IPS-15b (cell line): Measurements from ENCODE around the gene LDLRAD4.

Source experiments
- H3K27me3 ChIP-seq: one replicate; pipeline ENCODE4 v1.6.1; 2013; ENCODE audit warnings: low read length; ENCODE audit not compliant: control insufficient read depth, insufficient read depth
- H3K36me3 ChIP-seq: one replicate; pipeline ENCODE4 v1.6.1; 2013; ENCODE audit warnings: low read length; ENCODE audit not compliant: control insufficient read depth, insufficient read depth
- H3K4me1 ChIP-seq: one replicate; pipeline ENCODE4 v1.6.1; 2013; ENCODE audit warnings: mild to moderate bottlenecking, low read length; ENCODE audit not compliant: control insufficient read depth, insufficient read depth
- H3K4me3 ChIP-seq: one replicate; pipeline ENCODE4 v1.5.1; 2013; ENCODE audit warnings: low read depth, low read length
- H3K9ac ChIP-seq: one replicate; pipeline ENCODE4 v1.6.1; 2013; ENCODE audit warnings: low read depth, mild to moderate bottlenecking, low read length
- H3K9me3 ChIP-seq: one replicate; pipeline ENCODE4 v1.6.1; 2013; ENCODE audit warnings: mild to moderate bottlenecking, low read length; ENCODE audit not compliant: control insufficient read depth, insufficient read depth

LDLRAD4 gene

GRCh38 chr18:13539843-13540476 is 321.4 kb downstream of the LDLRAD4 start:
- no peaks in the 10 kb centered on the region for H3K27me3 ChIP-seq
- peaks cover 6% of the 10 kb centered on the region for H3K4me1 ChIP-seq
- H3K4me3 ChIP-seq: no peak overlapping the region
- H3K36me3 ChIP-seq: no peaks in the 10 kb centered on the region
- H3K9me3 ChIP-seq: no peaks in the 10 kb centered on the region
- no peak overlapping the region for H3K9ac ChIP-seq

- H3K4me3 ChIP-seq: no peak overlapping the region
- no peaks in the 10 kb centered on the region for H3K36me3 ChIP-seq
- H3K9me3 ChIP-seq: no peaks in the 10 kb centered on the region
- peaks cover 6% of the 10 kb centered on the region for H3K4me1 ChIP-seq
- H3K9ac ChIP-seq: no peak overlapping the region
- H3K27me3 ChIP-seq: no peaks in the 10 kb centered on the region
These were observed 322.1 kb downstream of the LDLRAD4 start for GRCh38 chr18:13540477-13541182.

- H3K36me3 ChIP-seq: no peaks in the 10 kb centered on the region
- H3K4me1 ChIP-seq: peaks cover 6% of the 10 kb centered on the region
- H3K27me3 ChIP-seq: no peaks in the 10 kb centered on the region
- H3K9me3 ChIP-seq: no peaks in the 10 kb centered on the region
- H3K9ac ChIP-seq: no peak overlapping the region
- no peak overlapping the region for H3K4me3 ChIP-seq
These were observed 323.3 kb downstream of the LDLRAD4 start for GRCh38 chr18:13541621-13542519.

GRCh38 chr18:13542520-13542847 is 323.9 kb downstream of the LDLRAD4 start:
- Histone ChIP-seq H3K4me1 (peaks cover 6% of the 10 kb centered on the region), H3K9me3 (no peaks in the 10 kb centered on the region), H3K36me3 (no peaks in the 10 kb centered on the region), H3K4me3 (no peak overlapping the region), H3K9ac (no peak overlapping the region), H3K27me3 (no peaks in the 10 kb centered on the region)

- no peaks in the 10 kb centered on the region for H3K27me3 ChIP-seq
- H3K9me3 ChIP-seq: no peaks in the 10 kb centered on the region
- peaks cover 6% of the 10 kb centered on the region for H3K4me1 ChIP-seq
- no peaks in the 10 kb centered on the region for H3K36me3 ChIP-seq
- no peak overlapping the region for H3K9ac ChIP-seq
- no peak overlapping the region for H3K4me3 ChIP-seq
These were observed 324.6 kb downstream of the LDLRAD4 start for GRCh38 chr18:13543144-13543543.

GRCh38 chr18:13543811-13544732 is 325.5 kb downstream of the LDLRAD4 start:
- Histone ChIP-seq H3K4me3 (no peak overlapping the region), H3K9ac (no peak overlapping the region), H3K36me3 (no peaks in the 10 kb centered on the region), H3K9me3 (no peaks in the 10 kb centered on the region), H3K4me1 (peaks cover 4% of the 10 kb centered on the region), H3K27me3 (no peaks in the 10 kb centered on the region)

GRCh38 chr18:13544953-13545352 is 326.4 kb downstream of the LDLRAD4 start:
- H3K9ac ChIP-seq: no peak overlapping the region
- no peaks in the 10 kb centered on the region for H3K36me3 ChIP-seq
- H3K9me3 ChIP-seq: no peaks in the 10 kb centered on the region
- no peaks in the 10 kb centered on the region for H3K27me3 ChIP-seq
- H3K4me1 ChIP-seq: no peaks in the 10 kb centered on the region
- H3K4me3 ChIP-seq: no peak overlapping the region

- Histone ChIP-seq H3K4me3 (no peak overlapping the region), H3K27me3 (no peaks in the 10 kb centered on the region), H3K9me3 (no peaks in the 10 kb centered on the region), H3K36me3 (no peaks in the 10 kb centered on the region), H3K9ac (no peak overlapping the region), H3K4me1 (no peaks in the 10 kb centered on the region)
These were observed 327.0 kb downstream of the LDLRAD4 start for GRCh38 chr18:13545514-13545913.

GRCh38 chr18:13545955-13546354 is 327.4 kb downstream of the LDLRAD4 start:
- H3K9me3 ChIP-seq: no peaks in the 10 kb centered on the region
- H3K4me3 ChIP-seq: no peak overlapping the region
- H3K9ac ChIP-seq: no peak overlapping the region
- no peaks in the 10 kb centered on the region for H3K4me1 ChIP-seq
- no peaks in the 10 kb centered on the region for H3K27me3 ChIP-seq
- H3K36me3 ChIP-seq: no peaks in the 10 kb centered on the region

- H3K9ac ChIP-seq: no peak overlapping the region
- H3K36me3 ChIP-seq: no peaks in the 10 kb centered on the region
- no peak overlapping the region for H3K4me3 ChIP-seq
- no peaks in the 10 kb centered on the region for H3K9me3 ChIP-seq
- no peaks in the 10 kb centered on the region for H3K4me1 ChIP-seq
- no peaks in the 10 kb centered on the region for H3K27me3 ChIP-seq
These were observed 328.1 kb downstream of the LDLRAD4 start for GRCh38 chr18:13546638-13547037.

GRCh38 chr18:13547347-13547746 is 328.8 kb downstream of the LDLRAD4 start:
- H3K9me3 ChIP-seq: no peaks in the 10 kb centered on the region
- no peak overlapping the region for H3K4me3 ChIP-seq
- H3K36me3 ChIP-seq: no peaks in the 10 kb centered on the region
- H3K27me3 ChIP-seq: no peaks in the 10 kb centered on the region
- H3K9ac ChIP-seq: no peak overlapping the region
- no peaks in the 10 kb centered on the region for H3K4me1 ChIP-seq
